C4-2B (cell line): Measurements from ENCODE around the gene CCDC69.

Source experiments
- H3K27ac ChIP-seq: fragments of 450-650 bp; 2 replicates; pipeline ENCODE4 v1.5.1; 2017
- ZFX ChIP-seq: fragments of 450-650 bp; IDR thresholded peaks from 2 replicates; pipeline ENCODE4 v1.6.1; 2017
- TF ChIP-seq, protein P1 (sequence below): fragments of 450-650 bp; conservative IDR thresholded peaks from 2 replicates; pipeline ENCODE4 v1.5.1; 2017; ENCODE audit warnings: mild to moderate bottlenecking

Gene CCDC69

DNA sequence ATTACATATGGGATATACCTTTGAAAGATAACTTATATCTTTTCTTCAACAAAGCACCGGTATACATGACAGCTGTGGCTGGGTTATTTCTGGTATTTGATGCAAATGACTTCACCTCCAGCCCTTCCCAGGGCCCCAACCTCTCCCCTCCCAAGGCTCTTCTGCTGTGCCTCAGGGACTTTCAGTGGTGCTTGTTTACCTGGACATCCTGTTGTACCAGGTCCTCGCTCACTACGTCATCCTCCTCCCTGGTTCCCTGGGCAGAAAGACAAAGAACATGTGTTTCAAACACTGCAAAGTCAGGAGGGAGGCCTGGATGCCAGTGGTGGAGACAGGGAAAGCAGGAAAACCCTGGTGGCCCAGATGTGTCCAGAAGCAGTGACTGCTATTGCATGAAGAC lies 89.7 kb downstream of the CCDC69 start:
- TF ChIP-seq, protein P1, sequence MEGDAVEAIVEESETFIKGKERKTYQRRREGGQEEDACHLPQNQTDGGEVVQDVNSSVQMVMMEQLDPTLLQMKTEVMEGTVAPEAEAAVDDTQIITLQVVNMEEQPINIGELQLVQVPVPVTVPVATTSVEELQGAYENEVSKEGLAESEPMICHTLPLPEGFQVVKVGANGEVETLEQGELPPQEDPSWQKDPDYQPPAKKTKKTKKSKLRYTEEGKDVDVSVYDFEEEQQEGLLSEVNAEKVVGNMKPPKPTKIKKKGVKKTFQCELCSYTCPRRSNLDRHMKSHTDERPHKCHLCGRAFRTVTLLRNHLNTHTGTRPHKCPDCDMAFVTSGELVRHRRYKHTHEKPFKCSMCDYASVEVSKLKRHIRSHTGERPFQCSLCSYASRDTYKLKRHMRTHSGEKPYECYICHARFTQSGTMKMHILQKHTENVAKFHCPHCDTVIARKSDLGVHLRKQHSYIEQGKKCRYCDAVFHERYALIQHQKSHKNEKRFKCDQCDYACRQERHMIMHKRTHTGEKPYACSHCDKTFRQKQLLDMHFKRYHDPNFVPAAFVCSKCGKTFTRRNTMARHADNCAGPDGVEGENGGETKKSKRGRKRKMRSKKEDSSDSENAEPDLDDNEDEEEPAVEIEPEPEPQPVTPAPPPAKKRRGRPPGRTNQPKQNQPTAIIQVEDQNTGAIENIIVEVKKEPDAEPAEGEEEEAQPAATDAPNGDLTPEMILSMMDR, result no peak
- no peak for TF ChIP-seq ZFX
- no peak overlapping the region for H3K27ac ChIP-seq

DNA sequence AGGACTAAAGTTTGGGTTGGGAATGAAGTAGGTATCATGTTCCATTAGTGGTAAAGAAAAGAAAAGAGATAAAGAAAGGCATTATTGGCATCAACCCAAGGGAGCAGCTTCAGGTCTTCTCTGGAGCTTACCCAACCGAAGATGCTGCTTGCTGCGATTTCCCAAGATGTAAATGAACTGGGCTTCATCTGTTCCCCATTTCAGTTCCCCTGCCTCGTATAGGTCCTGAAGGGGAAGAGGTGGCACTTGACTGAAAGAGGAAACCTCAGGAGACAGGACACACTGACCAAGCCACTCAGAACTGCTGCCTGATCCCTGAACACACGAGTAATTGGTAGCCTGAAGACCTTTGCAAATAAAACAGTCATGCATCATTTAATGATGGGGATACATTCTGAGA lies 90.9 kb downstream of the CCDC69 start:
- TF ChIP-seq, protein P1, result no peak
- no peak for TF ChIP-seq ZFX
- no peak overlapping the region for H3K27ac ChIP-seq
